Astrocyte (in vitro differentiated cells and primary cell): ENCODE results near the gene AAMP. TPM values are rescaled to one million over a fixed set of nuclear protein-coding genes. Genes with fewer than 3 reads are reported as not detected.

Source experiments
- DNase-seq: peaks from one replicate; pipeline ENCODE4 v3.0.0-alpha.2; 2010; ENCODE audit warnings: low read depth
- FAIRE-seq: peaks from 2 replicates; lab custom pipeline; 2011; peaks lifted over from hg19 to GRCh38; lab: Jason Lieb, UNC
- H2AFZ ChIP-seq: 2 replicates; pipeline ENCODE4 v1.6.0; 2012; ENCODE audit warnings: low read depth, low read length, inconsistent platforms
- H3K27ac ChIP-seq: 2 replicates; pipeline ENCODE4 v1.5.1; 2011; ENCODE audit warnings: low read depth, low read length, inconsistent platforms
- H3K27me3 ChIP-seq: 2 replicates; pipeline ENCODE4 v1.6.0; 2011; ENCODE audit warnings: low read length, inconsistent platforms; ENCODE audit not compliant: insufficient read depth
- H3K36me3 ChIP-seq: 2 replicates; pipeline ENCODE4 v1.5.1; 2011; ENCODE audit warnings: low read length, inconsistent platforms; ENCODE audit not compliant: insufficient read depth
- H3K4me1 ChIP-seq: 2 replicates; pipeline ENCODE4 v1.5.1; 2011; ENCODE audit warnings: low read length, inconsistent platforms; ENCODE audit not compliant: insufficient read depth
- H3K4me2 ChIP-seq: 2 replicates; pipeline ENCODE4 v1.6.0; 2012; ENCODE audit warnings: low read length, inconsistent platforms
- H3K4me3 ChIP-seq: 2 replicates; pipeline ENCODE4 v1.5.1; 2011; ENCODE audit warnings: low read depth, mild to moderate bottlenecking, low read length, inconsistent platforms; ENCODE audit not compliant: insufficient read depth
- H3K79me2 ChIP-seq: 2 replicates; pipeline ENCODE4 v1.6.0; 2012; ENCODE audit warnings: mild to moderate bottlenecking, low read length, inconsistent platforms; ENCODE audit not compliant: insufficient read depth
- H3K9ac ChIP-seq: 2 replicates; pipeline ENCODE4 v1.6.0; 2012; ENCODE audit warnings: mild to moderate bottlenecking, low read length, inconsistent platforms
- H3K9me3 ChIP-seq: 2 replicates; pipeline ENCODE4 v1.5.1; 2012; ENCODE audit warnings: low read depth, mild to moderate bottlenecking, low read length, inconsistent platforms; ENCODE audit not compliant: insufficient read depth
- H4K20me1 ChIP-seq: 2 replicates; pipeline ENCODE4 v1.6.0; 2012; ENCODE audit warnings: low read length, inconsistent platforms; ENCODE audit not compliant: insufficient read depth
- H3K27ac Mint-ChIP-seq: one replicate; pipeline ENCODE4 v1.8.0; 2021; ENCODE audit warnings: mild to moderate bottlenecking, mixed read lengths; ENCODE audit not compliant: unreplicated experiment
- H3K27me3 Mint-ChIP-seq: one replicate; pipeline ENCODE4 v1.8.0; 2021; ENCODE audit warnings: low read depth, mixed read lengths; ENCODE audit not compliant: unreplicated experiment
- H3K36me3 Mint-ChIP-seq: one replicate; pipeline ENCODE4 v1.8.0; 2021; ENCODE audit warnings: low read depth, mixed read lengths; ENCODE audit not compliant: unreplicated experiment
- H3K4me1 Mint-ChIP-seq: one replicate; pipeline ENCODE4 v1.8.0; 2021; ENCODE audit warnings: low read depth, mixed read lengths; ENCODE audit not compliant: unreplicated experiment
- H3K4me3 Mint-ChIP-seq: one replicate; pipeline ENCODE4 v1.8.0; 2021; ENCODE audit warnings: mild to moderate bottlenecking, moderate library complexity, mixed read lengths; ENCODE audit not compliant: unreplicated experiment
- H3K9me3 Mint-ChIP-seq: one replicate; pipeline ENCODE4 v1.8.0; 2021; ENCODE audit warnings: mild to moderate bottlenecking, mixed read lengths; ENCODE audit not compliant: unreplicated experiment
- CTCF ChIP-seq: IDR thresholded peaks from 2 replicates; pipeline ENCODE4 v1.5.1; 2011; ENCODE audit warnings: low read depth, mild to moderate bottlenecking, inconsistent platforms, low read length, moderate library complexity; ENCODE audit not compliant: insufficient read depth
- EZH2 ChIP-seq: IDR thresholded peaks from 2 replicates; pipeline ENCODE4 v1.6.1; 2012; ENCODE audit warnings: mild to moderate bottlenecking, low read length, inconsistent platforms; ENCODE audit not compliant: insufficient read depth
- total RNA-seq: library from RNA; stranded (reverse); gene quantifications from 2 replicates; pipeline ENCODE4 v1.2.1, GENCODE V29; 2021

The AAMP gene
- total RNA-seq, 1 donor from 2014 or later, result 87.3 TPM

DNA sequence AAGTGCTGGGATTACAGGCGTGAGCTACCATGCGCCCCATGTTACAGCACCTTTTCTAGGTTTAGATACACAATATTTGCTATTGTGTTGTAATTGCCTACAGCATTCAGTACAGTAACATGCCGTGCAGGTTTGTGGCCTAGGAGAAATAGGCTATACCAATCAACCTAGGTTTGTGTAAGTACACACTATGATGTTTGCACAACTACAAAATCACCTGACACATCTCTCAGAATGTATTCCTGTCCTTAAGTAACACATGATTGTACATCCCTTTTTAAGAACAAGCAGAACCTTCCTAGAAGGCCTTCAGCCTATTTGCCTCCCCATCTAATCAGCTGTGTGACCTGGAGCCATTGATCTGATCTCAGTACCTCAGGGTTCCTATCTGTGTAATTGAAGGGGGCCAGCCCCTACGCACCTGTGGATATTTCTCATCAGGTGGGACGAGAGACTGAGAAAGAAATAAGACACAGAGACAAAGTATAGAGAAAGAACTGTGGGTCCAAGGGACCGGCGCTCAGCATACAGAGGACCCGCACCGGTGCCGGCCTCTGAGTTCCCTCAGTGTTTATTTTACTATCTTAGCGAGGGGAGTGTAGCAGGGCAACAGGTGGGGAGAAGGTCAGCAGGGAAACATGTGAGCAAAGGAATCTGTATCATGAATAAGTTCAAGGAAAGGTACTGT, 41.1 kb upstream of the AAMP start:
- no peak overlapping the region for H2AFZ ChIP-seq
- no peaks in the 10 kb centered on the region for H3K36me3 ChIP-seq
- DNase-seq (no peak), FAIRE-seq (no peak)
- peaks cover 3% of the 10 kb centered on the region for H3K4me1 Mint-ChIP-seq
- H3K27me3 ChIP-seq, result no peaks in the 10 kb centered on the region
- H3K79me2 ChIP-seq, result no peaks in the 10 kb centered on the region
- no peak overlapping the region for H3K9ac ChIP-seq
- no peaks in the 10 kb centered on the region for H3K9me3 ChIP-seq
- H3K4me3 Mint-ChIP-seq, result no peak overlapping the region
- no peaks in the 10 kb centered on the region for H3K36me3 Mint-ChIP-seq
- peaks cover 2% of the 10 kb centered on the region for H3K9me3 Mint-ChIP-seq
- H3K27me3 Mint-ChIP-seq, result peaks cover 7% of the 10 kb centered on the region
- H3K4me2 ChIP-seq, result no peak overlapping the region
- H3K27ac Mint-ChIP-seq, result no peak overlapping the region
- no peak overlapping the region for H3K4me3 ChIP-seq
- H3K27ac ChIP-seq, result no peak overlapping the region
- no peaks in the 10 kb centered on the region for H4K20me1 ChIP-seq
- no peak for TF ChIP-seq EZH2
- TF ChIP-seq CTCF, result no peak
- H3K4me1 ChIP-seq, result no peaks in the 10 kb centered on the region

DNA sequence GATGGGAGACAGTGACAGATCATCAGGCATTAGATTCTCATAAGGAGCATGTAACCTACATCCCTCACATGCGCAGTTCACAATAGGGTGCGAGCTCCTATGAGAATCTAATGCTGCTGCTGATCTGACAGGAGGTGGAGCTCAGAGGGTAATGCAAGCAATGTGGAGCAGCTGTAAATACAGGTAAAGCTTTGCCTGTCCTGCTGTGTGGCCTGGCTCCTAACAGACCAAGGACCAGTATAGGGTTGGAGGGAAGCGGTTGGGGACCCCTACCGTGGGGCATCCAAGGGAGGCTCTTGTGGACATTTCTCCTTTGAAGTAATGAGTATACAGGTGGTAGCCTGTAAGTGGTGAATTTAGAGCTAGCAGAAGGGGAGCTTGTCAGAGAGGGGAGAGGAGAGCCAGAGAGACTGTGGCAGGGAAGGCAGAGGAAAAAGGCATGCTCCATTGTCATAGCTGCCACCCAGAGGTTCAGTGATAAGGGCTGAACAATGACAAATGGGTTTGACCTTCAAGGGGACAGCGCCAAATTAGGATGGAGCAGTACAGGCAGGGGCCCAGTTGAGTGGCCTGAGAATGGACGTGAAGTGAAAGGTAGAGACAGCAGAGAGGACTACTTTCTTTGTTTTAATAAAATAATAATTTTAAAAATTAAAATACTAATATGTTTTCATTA, 37.6 kb upstream of the AAMP start:
- no peaks in the 10 kb centered on the region for H3K4me1 ChIP-seq
- peaks cover 11% of the 10 kb centered on the region for H3K27me3 Mint-ChIP-seq
- no peak for FAIRE-seq

More for the DNA sequence above, 37.6 kb upstream of the AAMP start:
- no peaks in the 10 kb centered on the region for H3K36me3 ChIP-seq
- H3K36me3 Mint-ChIP-seq, result no peaks in the 10 kb centered on the region
- H4K20me1 ChIP-seq, result no peaks in the 10 kb centered on the region
- H3K9me3 ChIP-seq, result no peaks in the 10 kb centered on the region
- no peak for DNase-seq
- no peak overlapping the region for H3K9ac ChIP-seq
- TF ChIP-seq EZH2 (no peak), CTCF (no peak)
- H3K27ac Mint-ChIP-seq, result no peak overlapping the region
- H3K4me1 Mint-ChIP-seq, result peaks cover 3% of the 10 kb centered on the region
- no peak overlapping the region for H2AFZ ChIP-seq
- H3K4me3 Mint-ChIP-seq, result peak overlapping the region; percentile 66
- no peak overlapping the region for H3K4me3 ChIP-seq
- H3K4me2 ChIP-seq, result no peak overlapping the region
- H3K27me3 ChIP-seq, result no peaks in the 10 kb centered on the region
- no peak overlapping the region for H3K27ac ChIP-seq
- no peaks in the 10 kb centered on the region for H3K79me2 ChIP-seq
- peaks cover 5% of the 10 kb centered on the region for H3K9me3 Mint-ChIP-seq
